Ectodermal cell (in vitro differentiated cells): ENCODE data around the gene FAM170B.

Experiments used
- H3K27ac ChIP-seq: 2 replicates; pipeline ENCODE4 v1.7.0; 2013; ENCODE audit warnings: mild to moderate bottlenecking, low read depth, low read length; ENCODE audit not compliant: insufficient read depth, poor library complexity, severe bottlenecking
- H3K27me3 ChIP-seq: 2 replicates; pipeline ENCODE4 v1.7.0; 2013; ENCODE audit warnings: mild to moderate bottlenecking, low read length; ENCODE audit not compliant: insufficient read depth, control insufficient read depth, poor library complexity, severe bottlenecking
- H3K36me3 ChIP-seq: one replicate; pipeline ENCODE4 v1.7.0; 2013; ENCODE audit warnings: low read length; ENCODE audit not compliant: control insufficient read depth, insufficient read depth
- H3K4me1 ChIP-seq: one replicate; pipeline ENCODE4 v1.7.0; 2013; ENCODE audit warnings: low read length; ENCODE audit not compliant: control insufficient read depth, insufficient read depth
- H3K4me3 ChIP-seq: 2 replicates; pipeline ENCODE4 v1.7.0; 2013; ENCODE audit warnings: low read depth, low read length, control low read depth; ENCODE audit not compliant: insufficient read depth
- H3K9me3 ChIP-seq: 2 replicates; pipeline ENCODE4 v1.7.0; 2013; ENCODE audit warnings: mild to moderate bottlenecking, low read length, moderate library complexity; ENCODE audit not compliant: control insufficient read depth
- WGBS, 2 experiments: methylation state at CpG; one replicate each; pipeline ENCODE4 v1.1.7; 2013; ENCODE audit warnings: missing lambda C conversion rate in 2 of 2; 5-methylcytosine and 5-hydroxymethylcytosine counted together

The FAM170B gene

GRCh38 chr10:49174926-49175500, 41.2 kb upstream of the FAM170B start:
- WGBS, 2 experiments: 83 to 85% methylated on average over 10 of the region's 10 CpGs
- Histone ChIP-seq H3K27ac (no peak overlapping the region), H3K36me3 (no peaks in the 10 kb centered on the region)

DNA sequence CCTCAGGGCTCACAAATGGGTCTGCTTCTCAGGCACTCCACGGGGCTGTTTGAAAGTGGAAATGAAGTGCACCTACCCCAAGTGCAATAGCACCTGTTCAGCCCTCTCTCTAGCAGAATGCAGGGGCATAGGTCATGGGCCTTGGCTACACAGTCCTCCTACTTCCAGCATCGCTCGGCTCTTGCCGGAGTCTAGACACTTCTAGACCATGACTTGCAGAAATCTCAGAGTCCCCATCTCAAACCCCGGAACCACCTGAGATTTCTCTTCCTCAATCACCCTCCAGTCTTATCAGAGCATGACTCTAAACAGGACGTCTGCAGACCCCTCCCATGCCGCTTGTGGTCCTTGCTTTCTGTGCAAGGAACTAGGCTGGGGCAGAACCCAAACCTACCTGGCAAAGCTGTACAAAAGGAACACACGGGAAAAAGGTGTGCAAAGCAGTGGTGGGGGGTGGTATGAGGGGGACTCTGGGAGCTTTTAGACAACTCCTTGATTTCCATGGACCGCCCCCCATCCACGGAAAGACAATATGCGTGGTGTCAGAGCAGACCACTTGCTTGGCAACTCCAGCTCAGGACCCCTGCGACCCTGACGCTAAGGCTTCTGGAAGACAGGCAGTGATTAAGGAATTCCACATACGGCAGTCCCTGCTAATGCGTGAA, 40.6 kb upstream of the FAM170B start:
- Histone ChIP-seq H3K9me3 (no peaks in the 10 kb centered on the region), H3K4me3 (no peak overlapping the region), H3K4me1 (no peaks in the 10 kb centered on the region), H3K27ac (no peak overlapping the region), H3K36me3 (no peaks in the 10 kb centered on the region), H3K27me3 (no peaks in the 10 kb centered on the region)
- WGBS, 2 experiments: 90 to 91% methylated on average over 15 of the region's 15 CpGs

More at GRCh38 chr10:49174926-49175500, 41.2 kb upstream of the FAM170B start:
- Histone ChIP-seq H3K27me3 (no peaks in the 10 kb centered on the region), H3K9me3 (no peaks in the 10 kb centered on the region), H3K4me3 (no peak overlapping the region), H3K4me1 (no peaks in the 10 kb centered on the region)

GRCh38 chr10:49173853-49174252, 40.0 kb upstream of the FAM170B start:
- no peak overlapping the region for H3K27ac ChIP-seq
- H3K9me3 ChIP-seq: no peaks in the 10 kb centered on the region
- WGBS, 2 experiments: 93 to 94% methylated on average over 4 of the region's 4 CpGs
- no peaks in the 10 kb centered on the region for H3K36me3 ChIP-seq
- no peaks in the 10 kb centered on the region for H3K4me1 ChIP-seq
- no peak overlapping the region for H3K4me3 ChIP-seq
- H3K27me3 ChIP-seq: no peaks in the 10 kb centered on the region

DNA sequence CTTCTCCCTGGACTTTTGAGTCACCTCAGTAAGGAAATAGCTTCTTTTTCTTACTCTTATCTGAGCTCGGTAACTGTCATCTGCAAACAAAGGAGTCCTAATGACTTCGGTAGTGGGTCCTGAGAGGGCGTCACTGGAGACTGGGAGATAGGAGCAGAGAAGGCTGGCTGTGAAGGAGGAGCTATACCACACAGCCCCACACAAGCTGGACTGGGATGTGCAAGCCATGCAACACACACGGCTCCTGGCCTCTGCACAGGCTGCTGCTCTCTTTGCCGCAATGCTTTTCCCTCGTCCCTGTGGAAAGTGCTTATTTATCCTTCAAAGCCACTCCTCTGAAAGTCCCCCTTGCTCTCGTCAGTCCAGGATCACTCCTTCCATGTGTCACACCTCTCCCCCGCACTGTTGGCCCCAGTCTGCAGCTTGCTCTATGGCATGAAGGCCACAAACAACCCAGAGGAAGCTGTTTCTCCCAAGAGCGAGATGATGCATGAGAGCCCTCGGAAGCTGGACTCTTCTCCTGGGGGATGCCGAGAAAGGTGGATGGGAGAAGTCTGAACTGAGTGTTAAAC, 39.5 kb upstream of the FAM170B start:
- no peaks in the 10 kb centered on the region for H3K9me3 ChIP-seq
- WGBS, 2 experiments: 93 to 94% methylated on average over 11 of the region's 11 CpGs

GRCh38 chr10:49172777-49173132, 38.9 kb upstream of the FAM170B start:
- no peaks in the 10 kb centered on the region for H3K36me3 ChIP-seq
- H3K9me3 ChIP-seq: no peaks in the 10 kb centered on the region
- H3K27me3 ChIP-seq: no peaks in the 10 kb centered on the region
- 78 to 91% methylated on average over 3 of the region's 3 CpGs for WGBS, 2 experiments
- H3K27ac ChIP-seq: no peak overlapping the region
- no peak overlapping the region for H3K4me3 ChIP-seq
- H3K4me1 ChIP-seq: no peaks in the 10 kb centered on the region

More for the DNA sequence above, 39.5 kb upstream of the FAM170B start:
- Histone ChIP-seq H3K27ac (no peak overlapping the region), H3K36me3 (no peaks in the 10 kb centered on the region), H3K27me3 (no peaks in the 10 kb centered on the region), H3K4me3 (no peak overlapping the region), H3K4me1 (no peaks in the 10 kb centered on the region)

DNA sequence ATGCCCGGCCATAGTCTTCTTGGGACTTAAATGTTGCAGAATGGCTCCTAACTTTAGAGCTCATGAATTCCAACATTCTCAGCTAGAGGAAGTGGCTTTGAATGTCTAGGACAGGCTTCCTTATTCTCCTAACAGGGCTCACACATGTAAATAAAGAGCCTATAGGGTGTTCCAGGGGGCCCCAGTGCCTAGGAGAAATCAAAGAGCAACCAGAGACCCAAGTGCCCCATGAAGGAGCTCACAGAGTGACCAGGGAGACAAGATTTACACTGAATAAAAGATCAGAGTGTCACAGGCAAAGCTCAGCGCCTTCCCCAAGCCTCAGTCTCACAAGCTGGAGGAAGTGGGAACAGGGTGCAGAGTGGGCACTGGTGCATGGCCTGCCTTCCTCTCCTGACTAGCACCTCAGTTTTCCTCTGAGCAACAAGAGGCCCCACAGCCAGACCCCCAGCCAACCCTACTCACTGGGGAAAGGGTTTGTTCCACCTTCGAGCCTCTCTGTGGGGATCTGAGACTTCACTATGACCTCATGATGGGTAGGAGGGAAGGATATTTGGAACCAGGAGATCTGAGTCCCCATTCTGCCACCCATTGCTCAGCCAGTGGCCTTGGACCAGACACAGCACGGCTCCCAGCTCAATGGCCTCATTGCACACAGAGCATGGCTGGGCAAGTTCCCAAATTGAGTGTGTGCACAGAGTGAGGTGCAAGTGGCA, 38.4 kb upstream of the FAM170B start:
- 89 to 95% methylated on average over 4 of the region's 4 CpGs for WGBS, 2 experiments
- no peaks in the 10 kb centered on the region for H3K27me3 ChIP-seq
- H3K4me3 ChIP-seq: no peak overlapping the region
- H3K4me1 ChIP-seq: no peaks in the 10 kb centered on the region
- H3K36me3 ChIP-seq: no peaks in the 10 kb centered on the region
- no peaks in the 10 kb centered on the region for H3K9me3 ChIP-seq
- H3K27ac ChIP-seq: no peak overlapping the region

DNA sequence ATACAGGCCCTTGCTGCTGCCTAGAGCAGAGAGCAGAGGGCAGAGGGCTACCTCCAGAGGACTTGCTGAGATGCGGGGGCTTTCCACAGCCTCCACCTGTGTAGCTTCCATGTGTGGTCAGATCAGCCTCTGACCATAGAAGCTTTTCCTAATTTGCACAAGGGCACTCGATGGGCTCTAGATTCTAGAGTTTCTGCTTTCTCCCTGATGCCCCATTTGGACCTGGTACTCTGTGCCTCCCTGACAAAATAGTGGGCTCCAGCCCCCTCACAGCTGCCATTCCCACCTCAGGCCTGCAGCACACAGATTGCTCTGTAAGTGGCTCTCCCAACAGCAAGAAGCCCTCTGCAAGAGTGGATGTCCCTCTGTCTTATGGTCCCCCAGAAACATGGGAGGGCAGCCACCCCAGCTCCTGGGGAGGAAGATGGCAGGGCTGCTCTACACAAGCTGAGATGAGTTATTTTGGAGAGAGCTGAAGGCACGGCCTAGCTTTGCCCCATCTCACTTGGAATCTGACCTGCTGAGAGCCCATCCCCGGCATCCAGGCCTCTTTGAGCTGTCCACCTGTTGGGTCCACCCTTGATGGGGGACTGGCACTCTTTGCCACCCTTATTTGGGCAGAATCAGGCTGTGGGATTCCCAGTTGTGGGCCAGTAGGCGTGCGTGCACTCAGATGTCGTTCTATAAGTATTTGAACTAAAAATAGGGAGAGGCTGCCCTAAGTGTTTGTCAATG, 37.7 kb upstream of the FAM170B start:
- H3K4me1 ChIP-seq: no peaks in the 10 kb centered on the region
- H3K9me3 ChIP-seq: no peaks in the 10 kb centered on the region
- 94% methylated on average over 7 of the region's 7 CpGs for WGBS, 2 experiments
- H3K36me3 ChIP-seq: no peaks in the 10 kb centered on the region
- H3K27ac ChIP-seq: no peak overlapping the region
- no peak overlapping the region for H3K4me3 ChIP-seq
- H3K27me3 ChIP-seq: no peaks in the 10 kb centered on the region

GRCh38 chr10:49170632-49171325, 37.0 kb upstream of the FAM170B start:
- no peaks in the 10 kb centered on the region for H3K4me1 ChIP-seq
- no peaks in the 10 kb centered on the region for H3K36me3 ChIP-seq
- H3K9me3 ChIP-seq: no peaks in the 10 kb centered on the region
- no peak overlapping the region for H3K4me3 ChIP-seq
- no peak overlapping the region for H3K27ac ChIP-seq
- WGBS, 2 experiments: 93 to 94% methylated on average over 6 of the region's 6 CpGs
- H3K27me3 ChIP-seq: no peaks in the 10 kb centered on the region

- Histone ChIP-seq H3K36me3 (no peaks in the 10 kb centered on the region), H3K4me1 (no peaks in the 10 kb centered on the region)
- 84 to 89% methylated on average over 4 of the region's 4 CpGs for WGBS, 2 experiments
Observed at GRCh38 chr10:49169776-49170175, 36.0 kb upstream of the FAM170B start.

More at GRCh38 chr10:49169776-49170175, 36.0 kb upstream of the FAM170B start:
- Histone ChIP-seq H3K4me3 (no peak overlapping the region), H3K9me3 (no peaks in the 10 kb centered on the region), H3K27me3 (no peaks in the 10 kb centered on the region), H3K27ac (no peak overlapping the region)
